Measurements from ENCODE around the gene TOMM20L.

GRCh38 chr14:58354808-58355207 lies 40.9 kb upstream of the TOMM20L start:
- TF ChIP-seq CTCF (IDR thresholded peaks at IDR 0.05) (no peak), POLR2A (IDR thresholded peaks at IDR 0.05) (no peak)
